Left lobe of liver (tissue), 2 donors: Measurements from ENCODE around the gene RTN4RL2. TPM values are rescaled to one million over a fixed set of nuclear protein-coding genes. Genes with fewer than 3 reads are reported as not detected.
A peak's percentile ranks its signal among the peaks of the same experiment; 100 is the strongest.
"Not testable (repeated sequence)": the region's sequence is repeated elsewhere in the genome, so short reads cannot be mapped to it uniquely, and the experiment has no call there.

Source experiments
- ATAC-seq: fragments of 200-7000 bp; cut with Tn5 transposase; one replicate; pipeline ENCODE4 v1.9.1; 2020; ENCODE audit warnings: mild to moderate bottlenecking, moderate library complexity
- DNase-seq: peaks from one replicate; pipeline ENCODE4 v3.0.0-alpha.2; 2020; ENCODE audit warnings: low spot score
- total RNA-seq: library from RNA; stranded (reverse); gene quantifications from one replicate; pipeline ENCODE4 v1.2.1, GENCODE V29; 2021
- donor health status: DM: no; HTN: no; CAD: no; lungs with moderate emphysema.
- donor health status: DM: no; HTN: yes; CAD: no.

The RTN4RL2 gene
- total RNA-seq, 1 donor from 2014 or later: 22.0 TPM

GRCh38 chr11:57432149-57432561 lies 28.2 kb upstream of the RTN4RL2 start:
- no peak for ATAC-seq
- DNase-seq: no peak

- DNase-seq (no peak), ATAC-seq (no peak)
Measured at GRCh38 chr11:57432714-57433163, 27.6 kb upstream of the RTN4RL2 start.

- DNase-seq (peak; percentile 60), ATAC-seq (peak; percentile 50)
Measured at GRCh38 chr11:57434640-57435546, 25.4 kb upstream of the RTN4RL2 start.

GRCh38 chr11:57436031-57436430 lies 24.3 kb upstream of the RTN4RL2 start:
- no peak for ATAC-seq
- no peak for DNase-seq

- peak; percentile 77 for ATAC-seq
- peak; percentile 93 for DNase-seq
Measured at GRCh38 chr11:57438345-57439285, 21.7 kb upstream of the RTN4RL2 start.

GRCh38 chr11:57439786-57440185 lies 20.5 kb upstream of the RTN4RL2 start:
- ATAC-seq: no peak
- DNase-seq: no peak

- DNase-seq (no peak), ATAC-seq (peak; percentile 8)
Measured at GRCh38 chr11:57440744-57441414, 19.4 kb upstream of the RTN4RL2 start.

- ATAC-seq (no peak), DNase-seq (no peak)
Measured at GRCh38 chr11:57444362-57445121, 15.8 kb upstream of the RTN4RL2 start.

GRCh38 chr11:57445122-57445394 lies 15.3 kb upstream of the RTN4RL2 start:
- ATAC-seq, DNase-seq: not testable (repeated sequence)

- DNase-seq: no peak
Measured at GRCh38 chr11:57446055-57446454, 14.3 kb upstream of the RTN4RL2 start.

GRCh38 chr11:57453543-57454177 lies 6.7 kb upstream of the RTN4RL2 start:
- DNase-seq (peak; percentile 89), ATAC-seq (peak; percentile 74)

More at GRCh38 chr11:57446055-57446454, 14.3 kb upstream of the RTN4RL2 start:
- ATAC-seq: no peak

- peak; percentile 66 for ATAC-seq
- DNase-seq: peak; percentile 94
Measured at GRCh38 chr11:57456960-57457642, 3.2 kb upstream of the RTN4RL2 start.

- ATAC-seq (no peak), DNase-seq (no peak)
Measured at GRCh38 chr11:57457643-57458023, 2.7 kb upstream of the RTN4RL2 start.

- ATAC-seq: no peak
- DNase-seq: no peak
Measured at GRCh38 chr11:57458060-57458409, 2.3 kb upstream of the RTN4RL2 start.

- peak; percentile 62 for ATAC-seq
Measured at GRCh38 chr11:57458410-57459163, 1.7 kb upstream of the RTN4RL2 start.

GRCh38 chr11:57459164-57460021 lies 935 bp upstream of the RTN4RL2 start:
- DNase-seq (peak; percentile 76), ATAC-seq (peak; percentile 26)

More at GRCh38 chr11:57458410-57459163, 1.7 kb upstream of the RTN4RL2 start:
- peak; percentile 85 for DNase-seq
